PFSK-1 (cell line): ENCODE results near the gene ARF4.

Experiments
- FOXP2 ChIP-seq: optimal IDR thresholded peaks from 2 replicates; pipeline ENCODE3; 2011; ENCODE audit warnings: borderline replicate concordance, control low read depth, inconsistent platforms; ENCODE audit not compliant: insufficient read depth; ENCODE audit errors: extremely low read length, extremely low read depth
- POLR2AphosphoS5 ChIP-seq: IDR thresholded peaks from 2 replicates; pipeline ENCODE4 v1.6.1; 2012; ENCODE audit warnings: low read depth, mild to moderate bottlenecking, control low read depth, low read length, moderate library complexity
- REST ChIP-seq, 2 experiments: IDR thresholded peaks; 2 replicates each; pipeline versions ENCODE4 v1.6.1 to v1.8.0; 2011 to 2012; ENCODE audit warnings: low read depth in 2 of 2, low read length in 2 of 2, control low read depth in 1 of 2, inconsistent platforms in 1 of 2, mild to moderate bottlenecking in 1 of 2, moderate library complexity in 1 of 2; ENCODE audit not compliant: insufficient read depth in 1 of 2
- SIN3A ChIP-seq: IDR thresholded peaks from 2 replicates; pipeline ENCODE4 v1.6.1; 2012; ENCODE audit warnings: mild to moderate bottlenecking, low read length, moderate library complexity, borderline replicate concordance; ENCODE audit not compliant: insufficient read depth
- TAF1 ChIP-seq: IDR thresholded peaks from 2 replicates; pipeline ENCODE4 v1.6.1; 2012; ENCODE audit warnings: low read length, control low read depth, borderline replicate concordance; ENCODE audit not compliant: insufficient read depth

Gene ARF4

GRCh38 chr3:57583544-57583943 is 13.6 kb downstream of the ARF4 start:
- no peak for TF ChIP-seq TAF1
- TF ChIP-seq FOXP2 = no peak
- no peak for TF ChIP-seq SIN3A
- TF ChIP-seq POLR2AphosphoS5 = no peak
- no peak for TF ChIP-seq REST (IDR thresholded peaks at IDR 0.05; ENCODE audit: insufficient read depth in 1 of 2, low read depth in 2 of 2, low read length in 2 of 2)

GRCh38 chr3:57582474-57583168 is 14.5 kb downstream of the ARF4 start:
- TF ChIP-seq POLR2AphosphoS5 (no peak), REST (IDR thresholded peaks at IDR 0.05; ENCODE audit: insufficient read depth in 1 of 2, low read depth in 2 of 2, low read length in 2 of 2) (no peak), TAF1 (no peak), SIN3A (no peak), FOXP2 (no peak)

- no peak for TF ChIP-seq POLR2AphosphoS5
- no peak for TF ChIP-seq SIN3A
Observed at GRCh38 chr3:57577801-57578200, 19.3 kb downstream of the ARF4 start.

- no peak for TF ChIP-seq SIN3A
- no peak for TF ChIP-seq TAF1
- no peak for TF ChIP-seq POLR2AphosphoS5
- TF ChIP-seq FOXP2 = no peak
- TF ChIP-seq REST (IDR thresholded peaks at IDR 0.05; ENCODE audit: insufficient read depth in 1 of 2, low read depth in 2 of 2, low read length in 2 of 2) = no peak
Observed at GRCh38 chr3:57575966-57576626, 21.0 kb downstream of the ARF4 start.

GRCh38 chr3:57572096-57572495 is 25.0 kb downstream of the ARF4 start:
- TF ChIP-seq SIN3A = no peak
- TF ChIP-seq TAF1 = no peak
- no peak for TF ChIP-seq REST (IDR thresholded peaks at IDR 0.05; ENCODE audit: insufficient read depth in 1 of 2, low read depth in 2 of 2, low read length in 2 of 2)
- no peak for TF ChIP-seq POLR2AphosphoS5
- TF ChIP-seq FOXP2 = no peak
